GM18502 (cell line): ENCODE measurements around the gene SND1.

Source experiments
- ATAC-seq: cut with Tn5 transposase; IDR thresholded peaks from one replicate; pipeline ENCODE4 v1.9.1; 2021; ENCODE audit warnings: mild to moderate bottlenecking; ENCODE audit not compliant: unreplicated experiment, poor library complexity

SND1 gene

DNA sequence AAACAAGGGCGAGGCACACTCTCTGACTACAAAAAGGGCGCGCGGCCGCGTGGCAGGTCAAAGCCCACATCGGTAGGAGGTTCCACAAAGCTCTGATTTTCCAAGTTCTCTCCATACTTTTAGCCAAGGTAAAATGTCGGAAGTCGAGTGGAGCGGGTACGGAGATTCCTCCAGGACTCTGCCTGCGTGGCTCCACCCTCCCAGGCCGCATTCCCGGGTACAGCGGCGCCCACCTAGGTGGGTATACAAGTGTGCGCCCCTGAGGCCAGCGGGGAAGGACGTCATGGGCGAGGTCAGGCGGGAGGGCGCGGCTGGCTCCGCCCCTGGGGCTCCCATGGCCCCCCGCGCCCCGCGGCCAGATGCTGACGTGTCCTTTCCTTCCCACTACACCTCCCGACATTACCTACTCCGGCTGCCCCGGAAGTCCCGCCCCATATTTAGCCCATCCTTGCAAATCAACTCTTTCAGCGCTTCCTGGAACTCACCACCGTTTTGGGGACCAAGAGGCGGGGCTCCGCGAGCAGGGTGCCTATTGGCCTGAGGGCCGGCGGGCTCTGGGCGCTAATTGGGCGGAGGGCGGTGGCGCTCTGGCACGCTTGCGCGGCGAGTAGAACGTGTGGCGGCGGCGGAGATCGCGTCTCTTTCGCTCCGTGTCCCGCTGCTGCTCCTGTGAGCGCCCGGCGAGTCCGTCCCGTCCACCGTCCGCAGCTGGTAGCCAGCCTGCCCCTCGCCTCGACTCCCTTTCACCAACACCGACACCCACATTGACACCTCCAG lies at the start of gene SND1:
Gene SND1 (plus strand): TSS at position 639 of the 777 bp plus-strand sequence. CDS start 180 bp downstream, outside the sequence.
- ATAC-seq = peak; percentile 93

DNA sequence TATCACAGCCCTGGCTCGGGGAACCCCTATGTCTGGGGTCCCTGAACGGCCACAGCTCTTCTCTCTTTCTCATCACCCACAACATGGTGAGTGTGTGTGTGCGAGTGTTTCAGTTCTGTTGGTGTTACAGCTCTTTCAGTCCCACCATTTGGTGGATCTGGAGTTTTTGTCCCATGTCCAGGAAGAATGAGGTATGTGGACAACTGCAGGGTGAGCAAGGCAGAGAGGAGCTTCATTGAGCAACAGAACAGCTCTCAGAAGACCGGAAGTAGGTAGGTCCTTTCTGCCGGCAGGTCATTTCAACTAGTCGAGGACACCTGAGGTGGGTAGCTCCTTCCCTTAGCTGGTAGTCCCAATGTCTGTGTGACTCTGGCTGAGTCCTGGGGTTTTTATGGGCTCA lies 43.5 kb upstream of the SND1 start:
- no peak for ATAC-seq

DNA sequence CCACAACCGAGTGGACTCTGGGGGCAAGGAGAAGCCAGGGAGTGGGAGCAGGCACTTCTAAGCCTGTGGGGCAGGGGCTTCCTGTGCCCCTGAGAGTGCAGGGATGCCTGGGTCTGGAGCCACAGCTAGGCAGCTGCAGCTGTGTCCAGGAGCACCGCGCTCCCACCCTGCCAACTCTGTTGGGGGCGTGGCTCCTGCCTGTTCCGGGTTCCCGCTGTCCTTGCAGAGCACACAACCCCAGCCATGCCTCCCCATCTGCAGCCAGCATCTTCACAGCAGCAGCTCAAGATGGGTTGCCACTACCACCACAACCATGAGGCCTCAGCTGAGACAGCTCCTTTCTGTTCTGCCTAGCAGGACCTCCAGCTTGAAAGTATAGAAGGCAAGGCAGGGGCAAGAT lies 42.7 kb upstream of the SND1 start:
- no peak for ATAC-seq

DNA sequence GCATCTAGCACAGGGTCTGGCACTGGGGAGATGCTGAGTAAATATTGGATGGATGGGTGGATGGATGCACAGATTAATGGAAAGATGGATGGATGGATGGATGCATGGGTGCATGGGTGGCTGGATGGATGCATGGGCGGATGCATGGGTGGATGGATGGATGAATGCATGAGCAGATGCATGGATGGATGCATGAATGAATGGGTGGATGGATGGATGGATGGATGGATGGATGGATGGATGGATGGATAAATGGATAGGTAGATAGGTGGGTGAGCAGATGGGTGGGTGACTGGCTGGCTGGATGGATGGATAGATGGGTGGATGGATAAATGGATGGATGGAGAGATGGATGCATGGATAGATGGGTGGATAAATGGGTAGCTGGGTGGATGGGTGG lies 39.7 kb upstream of the SND1 start:
- ATAC-seq = no peak

DNA sequence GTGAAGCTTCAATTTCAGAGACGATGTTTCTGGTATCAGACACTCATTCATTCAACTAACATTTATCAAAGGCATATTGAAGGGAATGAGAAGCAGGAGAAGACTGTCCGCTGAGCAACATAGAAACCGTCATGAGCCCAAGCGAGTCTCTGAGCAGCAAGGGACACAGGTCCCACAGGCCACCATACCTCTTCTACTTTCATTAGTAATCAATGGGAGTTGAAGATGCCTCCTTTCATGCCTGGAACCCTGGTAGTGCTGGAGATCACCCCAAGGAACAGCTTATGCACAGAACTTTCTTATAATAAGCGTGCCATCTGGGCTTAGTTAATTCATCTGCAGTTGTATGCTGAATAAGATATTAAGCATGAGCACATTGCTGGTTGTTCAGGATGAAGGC lies 35.3 kb upstream of the SND1 start:
- ATAC-seq = no peak

DNA sequence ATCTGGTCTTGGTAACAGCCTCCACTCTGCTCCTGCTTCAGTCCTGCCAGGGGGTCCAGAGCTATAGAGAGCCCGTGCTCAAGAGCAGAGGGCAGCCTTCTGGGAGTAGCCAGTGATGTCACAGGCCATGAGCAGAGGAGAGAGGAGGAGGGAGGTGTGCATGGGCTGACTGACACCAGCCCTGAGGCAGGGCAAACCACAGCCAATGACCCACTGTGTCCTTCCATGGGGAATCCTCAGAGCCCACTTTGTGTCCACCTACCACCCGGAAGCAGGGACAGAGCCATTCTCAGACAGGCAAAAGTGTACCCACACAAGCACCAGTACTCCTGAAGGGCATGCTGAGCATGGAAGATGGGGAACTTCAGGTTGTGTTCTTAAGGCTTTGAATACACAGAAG lies 34.0 kb upstream of the SND1 start, which contains the start of gene PAX4:
Gene PAX4 (minus strand): TSS at position 101 of the 400 bp plus-strand sequence. CDS start 2,214 bp downstream, outside the sequence.
- ATAC-seq = no peak

DNA sequence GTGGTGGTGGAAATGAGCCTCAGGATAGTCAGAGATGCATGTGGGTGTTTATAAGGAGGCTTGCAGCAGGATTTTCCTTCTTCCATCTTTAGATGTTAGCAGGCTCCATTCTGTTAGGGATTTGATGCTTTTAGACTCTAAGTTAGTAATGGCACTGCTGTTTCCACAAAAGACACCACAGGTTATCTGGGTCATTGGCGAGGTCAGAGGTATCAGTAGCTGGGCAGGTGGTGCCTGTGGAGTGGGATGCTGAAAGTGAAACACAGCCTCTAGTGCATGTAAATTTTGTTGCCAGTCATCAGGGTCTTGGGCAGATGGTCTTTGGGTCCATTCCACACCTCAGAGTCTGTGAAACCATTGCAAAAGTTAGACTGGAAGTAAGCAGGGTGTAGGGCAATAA lies 33.2 kb upstream of the SND1 start:
- ATAC-seq = no peak

DNA sequence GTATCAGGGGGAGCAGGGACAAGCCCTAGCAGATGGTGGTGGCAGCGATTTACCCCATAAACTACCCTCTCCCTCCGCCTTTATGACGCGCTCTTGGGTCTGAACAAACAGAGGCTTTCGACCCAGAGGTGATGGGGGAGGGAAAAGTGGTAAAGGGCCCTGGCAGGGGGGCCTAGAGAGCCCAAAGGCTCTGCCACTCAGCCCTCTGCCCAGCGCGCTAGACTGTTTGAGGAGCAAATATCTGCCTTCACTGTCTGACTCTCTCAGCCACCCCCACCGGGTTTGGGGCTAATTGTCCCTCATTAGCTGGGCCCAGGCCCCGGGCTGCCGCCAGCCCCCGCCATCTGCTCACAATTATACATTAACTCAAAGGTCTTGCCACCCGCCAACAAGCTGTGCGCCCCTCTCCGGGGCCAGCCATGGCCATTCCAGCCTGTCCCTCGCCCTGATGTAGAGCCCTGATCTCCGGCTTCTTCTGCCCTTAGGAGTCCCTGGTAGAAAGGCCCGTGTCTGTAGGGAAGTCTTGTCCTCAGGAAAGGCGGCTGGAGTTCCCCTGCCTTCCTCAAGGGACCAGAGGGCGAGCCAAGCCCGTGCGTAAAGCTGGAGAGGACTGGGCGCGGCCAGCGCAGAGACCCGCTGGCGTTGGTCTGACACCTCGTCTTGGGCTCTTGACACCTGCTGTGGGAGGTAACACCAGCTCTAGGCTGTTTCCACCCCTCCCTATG lies 32.2 kb upstream of the SND1 start:
- no peak for ATAC-seq

DNA sequence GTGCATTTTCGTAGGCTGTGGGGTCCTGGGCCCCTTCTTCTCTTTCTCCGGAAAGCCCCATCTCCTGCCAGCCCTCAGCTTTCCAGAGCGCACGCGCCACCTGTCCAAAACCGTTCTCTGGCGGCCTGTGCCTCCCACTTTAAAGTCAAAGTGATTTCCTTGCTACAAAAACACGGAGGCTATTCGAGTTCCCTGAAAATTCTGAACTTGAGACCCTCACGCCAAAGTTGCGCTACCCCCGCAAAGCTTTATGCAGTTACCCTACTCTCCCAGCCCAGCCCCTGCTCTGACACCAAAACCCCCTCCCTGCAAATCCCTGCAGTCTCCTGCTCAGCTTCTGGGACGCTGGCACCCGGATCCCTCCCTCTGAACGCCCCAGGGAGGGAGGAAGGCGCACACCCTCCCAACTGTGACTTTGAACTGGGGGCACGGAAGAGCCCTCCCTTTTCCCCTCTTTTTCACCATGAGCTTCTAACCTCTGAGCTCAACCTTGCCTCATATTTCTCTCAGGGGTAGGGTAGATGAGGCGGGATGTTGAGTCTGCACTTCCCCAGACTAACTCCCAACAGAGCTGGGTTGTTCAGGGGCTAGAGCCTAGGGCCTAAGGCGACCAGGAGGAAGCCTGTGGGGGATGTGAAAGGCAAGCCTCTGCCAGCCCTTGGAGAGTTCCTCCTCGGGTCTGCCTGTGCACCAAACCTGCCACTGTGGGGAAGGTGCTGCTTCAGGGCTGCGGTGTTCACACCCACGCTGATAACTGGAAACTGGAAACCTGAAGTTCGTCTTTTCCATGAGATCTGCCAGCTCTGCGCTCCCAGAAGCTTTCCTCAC lies 31.4 kb upstream of the SND1 start:
- no peak for ATAC-seq

DNA sequence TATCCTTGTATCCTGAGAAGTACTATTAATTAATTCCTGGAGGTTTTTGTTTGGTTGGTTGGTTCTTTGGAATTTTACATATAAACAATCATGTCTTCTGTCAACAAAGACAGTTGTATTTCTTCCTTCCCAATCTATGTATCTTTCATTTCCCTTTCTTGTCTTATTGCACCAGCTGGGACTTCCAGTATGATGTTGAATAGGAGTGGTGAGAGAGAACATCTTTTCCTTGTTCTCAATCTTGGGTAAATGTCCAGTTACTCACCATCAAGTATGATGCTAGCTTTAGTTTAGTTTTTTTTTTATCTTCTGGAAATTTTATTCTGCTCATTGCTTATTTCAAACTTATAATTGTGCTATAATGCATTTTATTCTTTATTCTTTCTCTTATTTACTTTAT lies 26.7 kb upstream of the SND1 start:
- ATAC-seq = no peak

DNA sequence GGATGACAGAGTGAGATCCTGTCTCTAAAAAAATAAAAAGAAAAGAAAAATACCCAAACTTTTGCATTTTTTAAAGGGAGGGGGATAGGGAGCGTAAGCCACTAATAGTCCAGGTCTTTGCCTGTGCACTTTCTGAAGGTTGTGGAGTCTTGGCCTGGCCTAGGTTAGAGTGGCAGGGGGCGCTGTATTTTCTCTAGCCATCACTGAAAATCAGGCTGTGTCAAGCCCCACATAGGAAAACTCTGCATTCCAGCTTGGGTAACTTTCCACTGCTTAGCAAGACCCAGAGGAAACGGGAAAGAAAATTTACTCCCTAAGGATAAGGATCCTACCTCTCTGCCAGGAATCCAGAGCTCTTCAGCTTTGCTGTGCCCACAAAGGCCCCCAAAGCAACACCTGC lies 23.5 kb upstream of the SND1 start:
- no peak for ATAC-seq

DNA sequence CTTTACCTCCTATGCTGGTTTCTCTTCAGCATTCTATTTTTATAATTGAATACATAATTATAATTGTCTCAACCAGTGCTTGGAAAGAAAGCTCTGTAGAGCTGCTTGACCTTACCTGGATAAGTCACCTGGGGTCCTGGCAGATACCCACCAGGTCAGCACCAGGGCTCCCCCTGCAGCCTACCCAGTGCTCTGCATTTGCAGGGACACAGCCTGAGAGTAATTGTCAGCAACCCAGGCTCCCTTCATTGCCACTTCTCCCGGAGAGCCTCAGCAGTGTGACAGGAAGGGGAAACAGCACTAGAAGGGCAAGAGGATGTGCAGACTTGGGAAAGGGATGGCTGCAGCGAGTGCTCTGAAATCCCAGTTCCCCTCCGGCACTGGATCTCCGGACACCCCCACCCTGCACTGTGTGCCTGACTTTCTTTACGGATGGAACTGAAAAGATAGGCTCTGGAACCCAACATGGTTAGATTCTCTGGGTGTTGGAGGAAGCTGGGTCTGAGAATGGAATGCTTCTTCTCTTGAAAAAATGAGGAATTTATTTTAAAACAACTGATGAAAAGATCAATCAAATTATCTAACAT lies 22.6 kb upstream of the SND1 start:
- ATAC-seq = peak; percentile 83

DNA sequence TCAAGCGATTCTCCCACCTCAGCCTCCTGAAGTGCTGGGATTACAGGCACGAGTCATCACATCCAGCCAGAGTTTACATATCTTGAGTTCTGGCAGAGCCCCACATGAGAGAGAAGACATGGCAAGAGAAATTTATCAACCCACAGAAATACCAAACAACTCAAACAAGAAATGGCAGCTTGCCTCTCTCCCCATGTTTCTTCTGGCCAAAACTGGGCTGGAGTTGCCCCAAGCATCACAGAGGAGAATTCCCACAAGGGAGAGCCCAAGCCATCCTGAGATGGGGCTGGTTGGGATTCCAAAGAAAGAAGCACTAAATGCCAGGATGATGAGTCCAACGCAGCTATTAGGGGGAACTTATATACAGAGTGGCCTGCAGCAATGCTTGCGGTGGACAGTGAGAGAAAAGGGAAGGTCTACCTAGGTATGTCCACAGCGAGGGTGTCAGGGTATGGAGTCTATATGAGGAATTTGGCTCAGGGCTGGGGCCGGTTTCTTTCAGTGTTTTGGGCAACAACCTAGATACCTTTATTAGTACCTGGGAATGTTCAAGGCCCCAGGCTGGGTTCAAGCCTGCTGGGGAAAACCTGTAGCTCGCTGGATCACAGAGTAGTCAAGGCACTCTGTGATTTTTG lies 19.6 kb upstream of the SND1 start:
- no peak for ATAC-seq

DNA sequence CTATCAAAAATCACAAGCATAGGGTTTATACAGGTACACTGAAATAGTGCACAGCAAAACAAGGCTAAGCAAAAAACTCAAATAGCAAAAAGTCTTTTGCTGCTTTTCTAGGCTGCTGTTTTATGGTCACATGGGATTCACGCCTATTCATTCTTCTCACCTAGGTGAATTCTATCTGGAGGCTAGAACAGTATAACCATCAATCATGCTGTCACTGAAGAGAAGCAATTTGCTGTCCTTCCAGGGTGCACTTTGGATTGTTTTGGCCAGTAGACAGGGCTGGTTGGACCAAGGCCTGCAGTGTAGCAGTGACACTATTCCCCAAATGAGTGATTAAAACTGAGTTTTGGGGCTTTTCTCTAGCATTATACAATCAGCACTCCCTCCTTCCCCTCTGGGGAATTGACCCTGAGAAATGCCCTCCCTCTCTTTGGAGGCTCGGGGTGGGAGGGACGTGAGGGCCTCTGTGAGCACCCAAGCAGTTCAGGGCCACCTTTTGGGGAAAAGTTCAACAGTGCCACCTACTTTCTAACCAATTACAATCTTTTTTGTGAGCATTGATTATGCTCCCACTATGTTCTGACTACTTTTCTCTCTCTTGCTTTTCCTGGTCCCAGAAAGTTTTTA lies 16.2 kb upstream of the SND1 start:
- peak; percentile 58 for ATAC-seq

DNA sequence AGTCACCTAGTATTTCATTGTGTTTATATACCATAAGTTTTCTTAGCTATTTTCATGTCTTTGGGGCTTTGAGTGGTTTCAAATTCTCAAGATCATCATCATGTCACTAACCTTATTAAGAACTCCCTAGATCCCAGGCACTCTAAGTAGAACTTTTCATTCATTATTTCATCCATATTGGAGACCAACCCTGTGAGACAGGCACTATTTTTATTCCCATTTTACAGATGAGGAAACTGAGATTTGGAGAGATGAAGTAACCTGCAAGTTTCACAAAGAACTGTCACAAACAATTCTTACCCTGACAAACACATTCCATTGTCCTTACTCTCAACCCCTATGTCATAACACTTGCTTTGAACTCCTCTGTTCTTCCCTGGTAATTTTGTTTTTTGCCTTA lies 13.8 kb upstream of the SND1 start:
- ATAC-seq = no peak

DNA sequence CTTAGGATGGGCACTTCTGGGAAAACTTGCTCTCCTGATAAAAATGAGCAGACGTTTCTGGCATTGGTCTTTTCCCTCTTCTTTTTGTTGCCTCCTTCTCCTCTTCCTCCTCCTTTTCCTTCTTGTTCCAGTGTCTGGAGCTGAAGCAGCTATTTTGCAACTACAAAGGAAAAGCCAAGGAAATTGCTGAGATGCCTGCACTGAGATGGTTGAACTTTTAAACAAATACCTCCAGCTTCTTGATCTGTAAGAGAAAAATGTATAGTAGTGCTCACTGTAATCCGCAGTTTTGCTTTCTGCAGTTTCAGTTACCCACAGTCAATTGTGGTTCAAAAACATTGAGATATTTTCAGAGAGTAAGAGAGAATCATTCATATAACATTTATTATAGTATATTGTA lies 7.5 kb upstream of the SND1 start:
- ATAC-seq = no peak

DNA sequence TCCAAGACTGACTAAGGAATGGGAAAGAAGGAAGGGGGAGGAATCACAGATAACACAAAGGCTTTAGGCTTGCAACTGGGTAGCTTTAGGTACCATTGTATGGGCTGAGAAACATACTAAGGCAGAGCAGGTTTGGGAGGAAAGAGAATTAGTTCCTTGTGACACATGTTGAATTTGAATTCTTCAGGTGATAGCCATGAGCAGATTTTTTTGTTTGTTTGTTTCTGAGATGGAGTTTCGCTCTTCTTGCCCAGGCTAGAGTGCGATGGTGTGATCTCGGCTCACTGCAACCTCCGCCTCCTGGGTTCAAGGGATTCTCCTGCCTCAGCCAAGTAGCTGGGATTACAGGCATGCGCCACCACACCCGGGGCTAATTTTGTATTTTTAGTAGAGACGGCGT lies 4.4 kb upstream of the SND1 start:
- ATAC-seq = no peak

DNA sequence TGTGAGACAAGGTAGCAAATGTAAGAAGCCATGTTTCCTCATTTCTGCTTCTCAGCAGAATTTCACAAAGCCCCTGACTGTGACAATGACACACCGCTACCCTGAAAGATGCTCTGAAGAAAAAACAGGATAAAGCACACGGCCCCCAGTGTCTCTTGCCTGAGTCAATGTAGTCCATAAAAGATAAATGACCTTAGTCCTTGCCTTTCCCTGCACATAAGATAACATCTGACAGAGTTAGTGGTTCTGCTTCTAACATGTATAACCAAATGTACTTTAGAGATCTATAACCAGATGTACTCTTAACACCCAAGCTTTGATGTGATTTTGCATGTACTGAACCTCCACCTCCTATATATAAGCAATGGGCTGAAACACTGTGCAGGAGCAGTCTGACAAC lies 3.0 kb upstream of the SND1 start:
- no peak for ATAC-seq

DNA sequence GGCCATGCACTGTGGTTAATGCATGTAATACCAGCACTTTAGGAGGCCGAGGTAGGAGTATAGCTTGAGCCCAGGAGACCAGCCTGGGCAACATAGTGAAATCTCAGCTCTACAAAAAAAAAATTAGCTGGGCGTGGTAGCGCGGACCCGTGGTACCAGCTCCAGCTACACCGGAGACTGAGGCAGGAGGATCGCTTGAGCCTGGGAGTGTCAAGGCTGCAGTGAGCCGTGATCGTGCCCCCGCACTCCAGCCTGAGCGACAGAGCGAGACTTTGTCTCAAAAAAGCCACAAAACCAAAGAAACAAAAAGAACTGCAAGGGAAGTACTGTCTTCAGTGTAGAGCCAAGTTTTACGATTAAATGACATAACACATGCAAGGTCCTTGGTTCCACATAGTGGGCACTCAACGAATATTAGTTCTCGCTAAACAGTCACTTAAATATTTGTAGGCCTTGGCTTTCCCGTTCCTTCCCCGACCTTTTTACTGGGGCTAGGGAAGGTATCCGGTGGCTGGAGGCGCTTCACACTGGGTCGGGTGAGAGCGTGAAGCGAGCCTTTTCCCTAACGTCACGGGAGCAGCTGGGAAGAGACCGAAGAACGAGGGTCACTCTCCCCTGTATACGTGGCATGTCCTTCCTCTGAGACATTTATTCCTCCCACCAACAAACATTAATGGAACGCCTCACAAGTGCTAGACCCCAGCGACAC lies 993 bp upstream of the SND1 start:
- no peak for ATAC-seq
